Measurements from ENCODE around the gene GMCL1.
A peak's percentile ranks its signal among the peaks of the same experiment; 100 is the strongest.
"Not testable (repeated sequence)": the region's sequence is repeated elsewhere in the genome, so short reads cannot be mapped to it uniquely, and the experiment has no call there.

GMCL1 gene

DNA sequence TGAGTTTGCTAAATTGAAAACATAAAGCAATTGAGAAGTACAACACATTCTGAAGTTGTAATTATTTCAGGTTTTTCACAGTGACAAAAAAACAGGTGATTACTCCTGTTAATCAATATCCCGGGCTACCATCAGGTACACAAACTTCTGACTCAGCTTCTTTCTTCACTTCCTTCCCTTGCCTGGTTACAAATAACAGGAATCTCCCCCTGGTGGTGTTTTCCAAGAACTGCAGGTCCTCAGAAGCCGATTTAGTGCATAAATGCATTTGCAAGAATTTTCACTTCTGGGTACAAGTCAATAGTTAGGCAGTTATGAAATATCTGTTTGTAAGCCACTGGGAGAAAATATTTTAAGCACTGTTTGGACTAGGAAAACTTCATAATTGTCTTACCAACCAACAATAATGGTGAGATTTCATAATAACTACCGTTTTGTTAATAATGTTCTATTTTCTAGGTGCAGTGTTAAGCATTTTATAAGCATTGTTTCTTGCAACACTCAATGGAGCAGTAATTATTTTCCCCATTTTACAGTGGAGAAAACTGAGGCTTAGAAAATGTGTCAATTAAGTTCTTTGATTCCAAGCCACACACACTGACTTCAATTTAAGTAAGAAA lies 12.4 kb upstream of the GMCL1 start:
- DNase-seq (ENCODE audit: low read depth in 1 of 2, low spot score in 1 of 2) = peak in 1 of 2 experiments; percentile 84
- in situ Hi-C loops (cut with HindIII; ENCODE audit: low pct_unique_long_range_greater_than_20kb, low sequenced_read_pairs) = no loop called here
- TF ChIP-seq JUND (IDR thresholded peaks at IDR 0.05; ENCODE audit: low read depth) = no peak

DNA sequence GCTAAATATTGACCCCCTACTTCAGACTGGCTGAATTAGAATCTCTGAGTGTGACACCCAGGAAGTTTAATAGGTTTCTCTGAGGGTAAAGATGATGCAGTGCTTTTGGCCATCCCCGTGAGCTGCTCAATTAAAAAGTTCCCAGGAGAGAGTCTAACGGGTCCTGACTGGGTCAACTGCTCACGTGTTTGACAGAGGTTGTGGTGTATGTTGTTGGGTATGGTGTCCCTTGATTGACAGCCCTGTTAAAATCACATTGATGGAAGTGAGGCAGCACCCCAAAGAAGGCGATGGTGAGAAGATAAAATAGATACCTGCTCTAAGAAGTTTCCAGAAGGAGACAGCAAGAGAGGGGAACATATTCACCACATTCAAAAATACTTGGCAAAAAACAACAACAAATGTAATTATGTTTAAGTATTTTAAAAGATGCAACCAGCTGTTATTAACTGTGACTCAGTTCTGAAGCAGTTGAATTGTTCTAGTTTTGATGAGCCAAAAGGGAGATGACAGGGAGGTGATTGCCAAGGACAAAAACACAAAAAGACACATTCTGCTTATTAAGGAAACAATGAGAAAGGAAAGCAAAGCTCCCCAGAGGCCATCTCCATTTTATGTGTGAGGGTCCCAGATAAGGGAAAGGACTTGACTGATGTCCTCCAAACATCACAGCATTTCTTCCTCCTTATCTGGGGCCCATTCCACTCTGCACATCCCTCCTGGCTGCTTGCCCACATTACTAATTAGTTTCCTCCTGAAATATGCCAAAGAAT lies 11.5 kb upstream of the GMCL1 start:
- TF ChIP-seq JUND (IDR thresholded peaks at IDR 0.05; ENCODE audit: low read depth) = no peak
- in situ Hi-C loops (cut with HindIII; ENCODE audit: low pct_unique_long_range_greater_than_20kb, low sequenced_read_pairs) = no loop called here
- no peak for DNase-seq (ENCODE audit: low read depth in 1 of 2, low spot score in 1 of 2)

DNA sequence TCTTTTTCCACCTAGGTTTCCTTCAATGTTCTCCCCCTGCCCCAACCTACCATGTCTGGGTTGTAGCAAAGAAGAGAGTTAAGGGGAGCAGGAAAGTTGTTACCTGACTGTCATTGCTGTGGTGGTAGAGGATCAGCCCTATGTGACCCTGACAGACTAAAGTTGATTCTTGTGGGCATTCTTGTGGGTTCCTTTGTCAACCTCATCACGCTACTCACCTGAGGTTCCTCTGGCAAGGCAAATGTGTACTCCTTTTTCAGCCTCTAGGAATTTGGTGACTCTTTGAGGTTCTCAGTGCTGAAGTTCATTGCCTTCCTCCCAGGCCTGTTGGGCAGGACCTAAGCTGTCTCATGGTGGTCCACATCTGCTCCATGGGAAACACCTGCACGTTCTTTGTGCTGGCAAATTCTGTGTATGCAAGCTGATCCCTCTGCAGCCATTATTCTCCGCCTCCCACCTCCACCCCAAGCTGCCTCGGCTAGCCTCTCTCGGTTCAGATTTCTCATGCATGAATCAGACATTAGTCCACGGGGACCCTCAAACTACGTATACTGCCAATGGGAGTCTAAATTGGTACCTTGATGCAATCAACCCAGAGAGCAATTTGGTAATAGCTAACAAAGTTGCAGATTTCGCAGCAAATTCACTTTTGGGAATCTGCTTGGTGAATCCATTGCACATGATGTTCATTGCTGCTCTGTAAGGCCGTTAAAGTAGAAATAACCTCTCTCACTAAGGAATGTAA lies 1.5 kb upstream of the GMCL1 start:
- no peak for DNase-seq (ENCODE audit: low read depth in 1 of 2, low spot score in 1 of 2)
- no peak for TF ChIP-seq JUND (IDR thresholded peaks at IDR 0.05; ENCODE audit: low read depth)
- in situ Hi-C loops (cut with HindIII; ENCODE audit: low pct_unique_long_range_greater_than_20kb, low sequenced_read_pairs) = no loop called here

DNA sequence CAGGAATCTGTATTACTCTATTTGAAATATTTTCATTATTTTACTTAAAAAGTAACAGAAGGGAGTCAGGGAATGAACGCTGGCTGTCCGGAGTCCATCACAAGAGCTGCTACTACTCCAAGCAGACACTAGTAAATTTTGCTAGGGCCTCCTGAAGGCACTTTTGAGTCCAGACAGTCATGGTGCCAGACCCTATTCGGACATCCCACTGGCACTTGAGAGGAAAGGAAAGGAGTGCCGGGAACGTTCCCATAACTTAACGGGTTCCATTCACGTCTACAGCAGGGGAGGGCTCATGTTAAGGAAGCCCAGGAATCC lies 563 bp upstream of the GMCL1 start:
- in situ Hi-C loops (cut with HindIII; ENCODE audit: low pct_unique_long_range_greater_than_20kb, low sequenced_read_pairs) = no loop called here
- no peak for DNase-seq (ENCODE audit: low read depth in 1 of 2, low spot score in 1 of 2)

DNA sequence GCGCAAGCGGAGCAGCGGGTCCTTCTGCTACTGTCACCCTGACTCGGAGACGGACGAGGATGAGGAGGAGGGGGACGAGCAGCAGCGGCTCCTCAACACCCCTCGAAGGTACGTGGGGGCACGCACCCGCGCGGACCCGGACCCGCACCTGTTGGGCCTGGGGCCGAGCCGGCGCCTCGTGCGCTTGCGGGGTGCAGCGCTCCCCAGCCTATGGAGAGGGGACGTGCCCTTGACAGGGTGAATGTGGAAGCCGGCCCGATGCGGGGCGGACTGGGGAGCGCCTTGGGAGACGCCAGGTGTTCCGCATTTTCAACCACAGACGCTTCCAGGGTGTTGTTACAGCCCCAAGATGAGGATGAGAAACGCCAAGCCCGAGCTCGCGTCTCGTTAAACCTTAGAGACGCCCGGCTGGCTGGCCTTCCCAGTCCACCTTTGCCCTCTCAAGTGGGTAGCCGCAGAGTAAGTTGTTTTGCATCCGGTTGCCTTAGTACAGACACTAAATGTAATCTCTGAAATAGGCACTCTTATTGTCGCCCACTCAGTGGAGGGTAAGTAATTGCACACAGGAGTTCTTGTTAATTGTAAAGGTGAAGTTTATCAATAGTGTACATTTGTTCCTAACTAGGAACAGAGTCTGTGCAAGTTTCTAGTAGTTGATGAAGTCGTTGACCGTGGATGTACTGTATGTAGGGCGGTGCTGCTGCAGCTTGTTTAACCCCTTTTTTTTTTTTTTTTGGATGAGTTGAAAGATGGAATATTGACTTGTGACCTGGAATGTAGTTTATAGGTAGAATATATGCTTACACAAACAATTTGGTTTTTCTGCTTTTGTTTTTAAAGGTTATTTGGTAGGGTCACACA lies 815 bp downstream of the GMCL1 start:
- in situ Hi-C loops (cut with HindIII; ENCODE audit: low pct_unique_long_range_greater_than_20kb, low sequenced_read_pairs) = no loop called here
- DNase-seq (ENCODE audit: low read depth in 1 of 2, low spot score in 1 of 2) = peak in 1 of 2 experiments; percentile 16
- TF ChIP-seq JUND (IDR thresholded peaks at IDR 0.05; ENCODE audit: low read depth) = no peak

More for the DNA sequence above, 563 bp upstream of the GMCL1 start:
- TF ChIP-seq JUND (IDR thresholded peaks at IDR 0.05; ENCODE audit: low read depth) = no peak

DNA sequence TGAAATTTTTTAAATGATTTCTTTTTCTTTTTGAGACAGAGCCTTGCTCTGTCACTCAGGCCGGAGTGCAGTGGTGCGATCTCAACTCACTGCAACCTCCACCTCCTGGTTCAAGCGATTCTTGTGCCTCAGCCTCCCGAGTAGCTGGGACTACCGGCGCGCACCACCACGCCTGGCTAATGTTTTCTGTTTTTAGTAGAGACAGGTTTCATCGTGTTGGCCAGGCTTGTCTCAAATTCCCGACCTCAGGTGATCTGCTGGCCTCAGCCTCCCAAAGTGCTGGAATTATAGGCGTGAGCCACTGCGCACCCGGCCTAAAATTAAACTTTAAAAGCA lies 1.4 kb downstream of the GMCL1 start:
- in situ Hi-C loops (cut with HindIII; ENCODE audit: low pct_unique_long_range_greater_than_20kb, low sequenced_read_pairs); DNase-seq (ENCODE audit: low read depth in 1 of 2, low spot score in 1 of 2): not testable (repeated sequence)

DNA sequence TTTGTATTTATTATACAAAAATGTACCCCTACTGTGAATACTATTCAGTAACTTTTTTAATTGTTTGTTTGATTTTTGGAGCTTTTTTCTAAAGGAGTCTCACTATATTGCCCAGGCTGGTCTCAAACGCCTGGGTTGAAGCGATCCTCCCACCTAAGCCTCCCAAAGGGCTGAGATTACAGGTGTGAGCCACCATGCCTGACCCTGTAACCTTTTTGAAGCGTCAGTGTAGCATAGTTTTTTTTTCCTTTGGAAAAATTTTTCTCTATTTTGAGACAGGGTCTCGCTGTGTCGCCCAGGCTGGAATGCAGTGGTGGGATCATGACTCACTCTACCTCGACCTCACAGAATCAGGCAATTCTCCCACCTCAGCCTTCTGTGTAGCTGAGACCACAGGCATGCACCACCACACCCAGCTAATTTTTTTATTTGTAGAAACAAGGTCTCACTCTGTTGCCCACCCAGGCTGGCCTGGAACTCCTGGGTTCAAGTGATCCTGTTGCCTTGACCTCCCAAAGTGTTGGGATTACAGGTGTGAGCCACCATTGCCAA lies 2.0 kb downstream of the GMCL1 start:
- in situ Hi-C loops (cut with HindIII; ENCODE audit: low pct_unique_long_range_greater_than_20kb, low sequenced_read_pairs) = no loop called here
- DNase-seq (ENCODE audit: low read depth in 1 of 2, low spot score in 1 of 2) = no peak
- TF ChIP-seq JUND (IDR thresholded peaks at IDR 0.05; ENCODE audit: low read depth) = no peak

DNA sequence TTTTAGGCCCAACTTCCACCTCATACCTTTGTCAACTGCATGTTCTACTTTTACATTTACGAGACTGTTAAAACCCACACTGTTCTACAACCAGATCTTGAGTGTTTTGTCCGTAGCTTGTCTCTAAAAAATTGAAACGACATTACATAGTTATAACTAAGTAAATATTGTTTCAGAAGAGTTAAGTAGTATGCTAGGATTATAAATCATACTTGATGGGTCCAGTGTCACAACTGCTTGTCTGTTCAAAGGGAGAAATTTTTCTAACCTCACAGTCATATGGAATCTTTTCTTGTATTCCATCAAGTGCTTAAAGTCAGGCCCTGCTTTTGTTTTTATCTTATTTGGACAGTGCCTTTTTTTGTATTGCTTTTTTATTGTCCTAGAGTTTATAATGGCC lies 4.3 kb downstream of the GMCL1 start:
- in situ Hi-C loops (cut with HindIII; ENCODE audit: low pct_unique_long_range_greater_than_20kb, low sequenced_read_pairs) = no loop called here
- no peak for DNase-seq (ENCODE audit: low read depth in 1 of 2, low spot score in 1 of 2)
- TF ChIP-seq JUND (IDR thresholded peaks at IDR 0.05; ENCODE audit: low read depth) = no peak

DNA sequence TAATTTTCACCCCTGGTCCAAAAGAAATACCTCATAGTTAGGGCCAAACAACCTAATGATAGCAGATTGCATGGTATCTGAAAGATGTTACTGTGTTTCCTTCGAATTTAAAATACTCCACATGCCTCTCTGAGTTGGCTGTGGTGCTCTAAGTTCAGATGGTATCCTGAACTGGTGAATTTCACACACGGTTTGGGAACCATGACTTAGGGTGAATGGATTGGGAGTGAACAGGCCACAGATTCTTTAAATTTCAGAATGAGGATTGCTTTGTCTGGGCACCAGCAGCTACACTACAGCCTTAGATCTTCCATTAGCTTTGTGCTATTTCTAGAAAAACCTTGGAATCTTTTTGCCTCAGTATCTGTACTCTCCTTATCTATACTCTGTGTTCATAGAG lies 6.2 kb downstream of the GMCL1 start:
- TF ChIP-seq JUND (IDR thresholded peaks at IDR 0.05; ENCODE audit: low read depth) = no peak
- in situ Hi-C loops (cut with HindIII; ENCODE audit: low pct_unique_long_range_greater_than_20kb, low sequenced_read_pairs) = no loop called here

DNA sequence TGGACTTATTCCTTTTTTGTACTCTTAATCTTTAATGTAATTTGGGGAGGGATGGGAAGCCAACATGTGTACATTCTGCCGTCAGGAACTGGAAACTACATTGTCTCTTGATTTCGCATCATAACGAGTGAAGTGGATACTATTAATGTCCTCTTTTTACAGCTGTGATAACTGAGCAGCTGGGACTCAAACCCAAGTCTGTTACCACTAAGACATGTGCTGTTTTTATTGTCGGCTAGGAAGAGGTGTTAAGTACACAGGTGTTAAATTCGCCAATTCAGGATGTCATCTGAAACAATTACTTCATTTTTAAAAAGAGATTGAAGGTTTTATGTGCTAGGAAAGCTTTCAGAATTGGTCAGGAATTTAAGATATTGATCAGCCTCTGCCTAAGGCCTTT lies 6.9 kb downstream of the GMCL1 start:
- DNase-seq (ENCODE audit: low read depth in 1 of 2, low spot score in 1 of 2) = no peak

More for the DNA sequence above, 6.2 kb downstream of the GMCL1 start:
- no peak for DNase-seq (ENCODE audit: low read depth in 1 of 2, low spot score in 1 of 2)

DNA sequence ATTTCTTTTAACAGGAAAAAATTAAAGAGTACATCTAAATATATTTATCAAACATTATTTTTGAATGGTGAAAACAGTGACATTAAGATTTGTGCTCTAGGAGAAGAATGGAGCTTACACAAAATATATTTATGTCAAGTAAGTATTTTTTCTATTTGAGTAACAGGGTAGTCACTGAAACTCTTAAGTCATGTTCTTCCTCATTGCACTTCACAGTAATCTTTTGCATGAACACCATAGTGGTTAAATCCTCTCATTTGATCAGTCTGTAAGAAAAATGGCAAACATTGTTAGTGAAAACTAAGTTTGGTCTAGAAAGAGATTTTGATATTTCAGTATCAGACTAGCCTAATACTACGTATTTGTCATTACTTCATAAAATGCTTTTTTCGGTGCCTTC lies 8.1 kb downstream of the GMCL1 start:
- in situ Hi-C loops (cut with HindIII; ENCODE audit: low pct_unique_long_range_greater_than_20kb, low sequenced_read_pairs) = no loop called here
- DNase-seq (ENCODE audit: low read depth in 1 of 2, low spot score in 1 of 2) = no peak
- TF ChIP-seq JUND (IDR thresholded peaks at IDR 0.05; ENCODE audit: low read depth) = no peak

More for the DNA sequence above, 6.9 kb downstream of the GMCL1 start:
- in situ Hi-C loops (cut with HindIII; ENCODE audit: low pct_unique_long_range_greater_than_20kb, low sequenced_read_pairs) = no loop called here
- TF ChIP-seq JUND (IDR thresholded peaks at IDR 0.05; ENCODE audit: low read depth) = no peak

DNA sequence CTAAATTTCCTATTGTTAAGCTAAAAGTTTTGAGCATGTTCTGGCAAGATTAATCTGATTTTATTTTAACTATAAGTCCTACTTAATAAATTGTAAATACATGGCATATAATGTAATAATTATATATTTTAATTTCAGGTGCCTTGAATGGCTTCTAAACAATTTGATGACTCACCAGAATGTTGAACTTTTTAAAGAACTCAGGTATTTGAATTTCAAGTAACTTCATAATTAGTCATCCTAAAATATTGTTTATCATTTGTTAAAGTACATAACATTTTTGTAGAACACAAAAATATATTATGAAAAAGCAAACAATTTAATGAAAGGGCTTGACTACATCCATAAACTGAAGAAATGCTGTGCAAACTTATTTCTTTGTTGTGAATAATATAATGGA lies 14.5 kb downstream of the GMCL1 start:
- no peak for TF ChIP-seq JUND (IDR thresholded peaks at IDR 0.05; ENCODE audit: low read depth)
- DNase-seq (ENCODE audit: low read depth in 1 of 2, low spot score in 1 of 2) = no peak
- in situ Hi-C loops (cut with HindIII; ENCODE audit: low pct_unique_long_range_greater_than_20kb, low sequenced_read_pairs) = no loop called here

Data from T47D (cell line).